ENCODE data around the gene CRYAA. TPM values are rescaled to one million over a fixed set of nuclear protein-coding genes. Genes with fewer than 3 reads are reported as not detected.
A peak's percentile ranks its signal among the peaks of the same experiment; 100 is the strongest.

The CRYAA gene
- total and polyA plus RNA-seq, 2 of the 8 experiments (the other 6 are each of a cell fraction or from before 2014, with no cell fraction given): not detected

GRCh38 chr21:43210454-43211071, 41.8 kb downstream of the CRYAA start:
- H2AFZ ChIP-seq (ENCODE audit: low read length): no peak overlapping the region
- no peak overlapping the region for H3K18ac ChIP-seq (ENCODE audit: extremely low read depth, low read length)
- H3K4me1 ChIP-seq (replicated peaks in 1 of 4; ENCODE audit: control insufficient read depth in 3 of 4, insufficient read depth in 4 of 4, low read length in 3 of 4): no peaks in the 10 kb centered on the region; a peak in 2 of 7 replicates
- H3K9ac ChIP-seq (replicated peaks in 1 of 4; ENCODE audit: extremely low read depth in 1 of 4, low read depth in 3 of 4, low read length in 3 of 4): no peak overlapping the region
- no peak overlapping the region for H3K4me3 ChIP-seq (ENCODE audit: extremely low read depth in 1 of 4, insufficient read depth in 2 of 4, low read depth in 3 of 4, low read length in 4 of 4)
- no peak overlapping the region for H3K14ac ChIP-seq (ENCODE audit: insufficient read length)
- H3K4ac ChIP-seq (replicated peaks; ENCODE audit: insufficient read length, low read depth, low read length): no peak overlapping the region
- DNase-seq (ENCODE audit: low read depth in 1 of 2, low spot score in 2 of 2) (no peak), FAIRE-seq (no peak)
- no peak overlapping the region for H4K8ac ChIP-seq (ENCODE audit: extremely low read depth, insufficient read depth, low read length)
- POLR2A ChIA-PET (ENCODE audit: partially characterized antibody): no interaction called here
- CTCF ChIA-PET (ENCODE audit: partially characterized antibody): interaction anchor here (0.7 to 1.9 kb wide), 7 partner anchors 18 to 111 kb away, joined by 3 to 8 read pairs (median 4); no protein-coding TSS in a partner anchor
- H2BK5ac ChIP-seq (ENCODE audit: low read depth, low read length): no peak overlapping the region
- no peak for TF ChIP-seq CBX8 (IDR thresholded peaks at IDR 0.05; ENCODE audit: borderline replicate concordance, low read depth, low read length)
- no peak for TF ChIP-seq MAFK (IDR thresholded peaks at IDR 0.05; ENCODE audit: low read depth, low read length)
- TF ChIP-seq TCF12 (IDR thresholded peaks at IDR 0.05; ENCODE audit: low read depth, low read length): no peak
- TF ChIP-seq CHD1 (IDR thresholded peaks at IDR 0.05; ENCODE audit: low read depth, low read length): no peak
- TF ChIP-seq YY1 (IDR thresholded peaks at IDR 0.05; ENCODE audit: low read depth, low read length): no peak
- H4K91ac ChIP-seq (replicated peaks; ENCODE audit: insufficient read length, low read length): no peak overlapping the region
- H3K79me1 ChIP-seq (ENCODE audit: low read depth, low read length): no peaks in the 10 kb centered on the region
- H3K4me2 ChIP-seq (ENCODE audit: insufficient read depth in 1 of 2, low read depth in 2 of 2, low read length in 2 of 2): no peak overlapping the region
- H3K56ac ChIP-seq (replicated peaks; ENCODE audit: insufficient read length, low read depth, low read length): no peak overlapping the region
- 75% methylated on average over 7 of the region's 7 CpGs; no CpG with 5 or more reads in 1 of the 2 experiments for WGBS, 2 experiments (ENCODE audit: extremely low coverage in 1 of 2, insufficient coverage in 1 of 2, insufficient read length in 1 of 2, insufficient replicate concordance in 2 of 2, low coverage in 1 of 2, low lambda C conversion rate in 2 of 2, missing lambda C conversion rate in 1 of 2)
- H2BK12ac ChIP-seq (ENCODE audit: low read depth, low read length): no peak overlapping the region
- H3K27ac ChIP-seq (ENCODE audit: low read depth, low read length): no peak overlapping the region
- H2BK120ac ChIP-seq (replicated peaks; ENCODE audit: low read depth, low read length): no peak overlapping the region
- H2AK5ac ChIP-seq (ENCODE audit: low read depth, low read length): no peak overlapping the region
- H3K9me3 ChIP-seq (ENCODE audit: insufficient read depth in 2 of 2, low read depth in 1 of 2, low read length in 1 of 2): no peaks in the 10 kb centered on the region; a peak in 1 of 4 replicates
- 0 out of 2 replicates have a peak overlapping the region, but pooled peaks have one; percentile 32 for H2BK20ac ChIP-seq (ENCODE audit: low read length)
- H3K79me2 ChIP-seq (ENCODE audit: control insufficient read depth in 1 of 2, insufficient read depth in 2 of 2, low read length in 2 of 2): no peaks in the 10 kb centered on the region
- H3K27me3 ChIP-seq (replicated peaks in 1 of 4; ENCODE audit: control insufficient read depth in 3 of 4, extremely low read depth in 1 of 4, insufficient read depth in 3 of 4, low read length in 3 of 4): no peaks in the 10 kb centered on the region
- no peak overlapping the region for H4K5ac ChIP-seq (ENCODE audit: insufficient read length, low read depth, low read length)
- H3K23ac ChIP-seq (ENCODE audit: insufficient read length): no peak overlapping the region
- H3K23me2 ChIP-seq (ENCODE audit: low read depth, low read length): no peaks in the 10 kb centered on the region
- H4K20me1 ChIP-seq (replicated peaks in 1 of 2; ENCODE audit: control insufficient read depth in 1 of 2, insufficient read depth in 2 of 2, low read length in 2 of 2): no peaks in the 10 kb centered on the region
- H3K36me3 ChIP-seq (ENCODE audit: control insufficient read depth in 2 of 4, insufficient read depth in 4 of 4, low read length in 3 of 4): no peaks in the 10 kb centered on the region
- no peak overlapping the region for H2BK15ac ChIP-seq (ENCODE audit: low read length)
